HepG2 (cell line): ENCODE data around the gene HDAC4. TPM values are rescaled to one million over a fixed set of nuclear protein-coding genes. Genes with fewer than 3 reads are reported as not detected.

Source experiments
- ATF3 ChIP-seq: sonication (generic); formaldehyde crosslinking; IDR thresholded peaks from 2 replicates; pipeline ENCODE4 v1.4.0; 2020; ENCODE audit warnings: missing genetic modification reagents
- FOXA1 ChIP-seq, 2 experiments: fragments of 450-650 bp in 1 of 2; sonication (generic) in 1 of 2; formaldehyde crosslinking in 1 of 2; IDR thresholded peaks; 2 replicates each; pipeline versions ENCODE4 v1.4.0 to v1.6.1; 2016 to 2020; ENCODE audit warnings: missing genetic modification reagents in 1 of 2
- FOXO1 ChIP-seq: sonication (generic); formaldehyde crosslinking; IDR thresholded peaks from 2 replicates; pipeline ENCODE4 v1.4.0; 2020; ENCODE audit warnings: missing genetic modification reagents
- HDAC1 ChIP-seq: sonication (generic); formaldehyde crosslinking; IDR thresholded peaks from 2 replicates; pipeline ENCODE4 v1.5.1; 2020; ENCODE audit warnings: mild to moderate bottlenecking, missing genetic modification reagents
- LBX2 ChIP-seq: sonication (generic); formaldehyde crosslinking; IDR thresholded peaks from 2 replicates; pipeline ENCODE4 v1.5.0; 2020; ENCODE audit warnings: missing genetic modification reagents, mild to moderate bottlenecking, borderline replicate concordance
- MAFK ChIP-seq, 2 experiments: IDR thresholded peaks in 1 of 2; conservative IDR thresholded peaks in 1 of 2; 2 replicates each; pipeline ENCODE4 v1.6.1; 2011; ENCODE audit warnings: improper control_type of control experiment in 2 of 2, low read length in 2 of 2
- NBN ChIP-seq: fragments of 450-650 bp; conservative IDR thresholded peaks from 2 replicates; pipeline ENCODE4 v1.6.1; 2017
- NFYC ChIP-seq: IDR thresholded peaks from 2 replicates; pipeline ENCODE4 v1.6.1; 2016; ENCODE audit warnings: missing genetic modification reagents, missing compliant biosample characterization
- PAXIP1 ChIP-seq: sonication (generic); formaldehyde crosslinking; conservative IDR thresholded peaks from 2 replicates; pipeline ENCODE4 v1.4.0; 2020; ENCODE audit warnings: mild to moderate bottlenecking, missing genetic modification reagents, moderate library complexity
- SOX6 ChIP-seq, 2 experiments: fragments of 450-650 bp in 1 of 2; sonication (generic) in 1 of 2; formaldehyde crosslinking in 1 of 2; IDR thresholded peaks; 2 replicates each; pipeline versions ENCODE4 v1.4.0 to v1.6.1; 2017 to 2020; ENCODE audit warnings: antibody characterized with exemption in 1 of 2, mild to moderate bottlenecking in 1 of 2, missing genetic modification reagents in 1 of 2
- SP5 ChIP-seq: IDR thresholded peaks from 2 replicates; pipeline ENCODE4 v1.6.1; 2016; ENCODE audit warnings: low read depth, borderline replicate concordance
- TBP ChIP-seq: sonication (generic); formaldehyde crosslinking; IDR thresholded peaks from 2 replicates; pipeline ENCODE4 v1.5.0; 2020; ENCODE audit warnings: missing genetic modification reagents
- ZFP36L1 ChIP-seq: sonication (generic); formaldehyde crosslinking; IDR thresholded peaks from 2 replicates; pipeline ENCODE4 v1.8.0; 2022; ENCODE audit warnings: mild to moderate bottlenecking, missing genetic modification reagents, moderate library complexity
- ZKSCAN8 ChIP-seq: IDR thresholded peaks from 2 replicates; pipeline ENCODE4 v1.6.1; 2016; ENCODE audit warnings: borderline replicate concordance, missing genetic modification reagents, missing compliant biosample characterization
- ZNF18 ChIP-seq: sonication (generic); formaldehyde crosslinking; IDR thresholded peaks from 2 replicates; pipeline ENCODE4 v1.8.0; 2022; ENCODE audit warnings: mild to moderate bottlenecking, missing genetic modification reagents; ENCODE audit not compliant: insufficient replicate concordance
- ZNF282 ChIP-seq: fragments of 450-650 bp; IDR thresholded peaks from 2 replicates; pipeline ENCODE4 v1.6.1; 2018; ENCODE audit not compliant: partially characterized antibody
- ZNF354B ChIP-seq: sonication (generic); formaldehyde crosslinking; IDR thresholded peaks from 2 replicates; pipeline ENCODE4 v1.8.0; 2022; ENCODE audit warnings: mild to moderate bottlenecking, missing genetic modification reagents
- ZNF740 ChIP-seq: sonication (generic); formaldehyde crosslinking; IDR thresholded peaks from 2 replicates; pipeline ENCODE4 v1.4.0; 2020; ENCODE audit warnings: missing genetic modification reagents
- ZNF816 ChIP-seq: sonication (generic); formaldehyde crosslinking; IDR thresholded peaks from 2 replicates; pipeline ENCODE4 v1.8.0; 2022; ENCODE audit warnings: missing genetic modification reagents, mild to moderate bottlenecking, borderline replicate concordance
- ZSCAN12 ChIP-seq: sonication (generic); formaldehyde crosslinking; IDR thresholded peaks from 2 replicates; pipeline ENCODE4 v1.9.0; 2021; ENCODE audit warnings: mild to moderate bottlenecking, missing genetic modification reagents
- ZSCAN22 ChIP-seq: sonication (generic); formaldehyde crosslinking; IDR thresholded peaks from 2 replicates; pipeline ENCODE4 v1.4.0; 2020; ENCODE audit warnings: mild to moderate bottlenecking, missing genetic modification reagents
- polyA plus RNA-seq, 8 experiments: library from polyadenylated mRNA; depleted of rRNA in 3 of 8; stranded (reverse) in 7 of 8; unstranded in 1 of 8; fragments of >200 nt; fragmentation: Illumina TruSeq in 4 of 8; extraction: Trizol in 4 of 8; gene quantifications; 2 replicates each; pipeline versions ENCODE4 v1.2.1 to v1.2.3, GENCODE V29; 2011 to 2016; ENCODE audit warnings: low read depth in 4 of 8, missing spikeins in 1 of 8, mixed read lengths in 1 of 8; ENCODE audit not compliant: insufficient read depth in 1 of 8
- total RNA-seq, 5 experiments: library from RNA; depleted of rRNA; stranded (reverse); fragments of >200 nt; fragmentation: Illumina TruSeq; extraction: Trizol; gene quantifications; 2 replicates each; pipeline ENCODE4 v1.2.3, GENCODE V29; 2016; ENCODE audit warnings: low read depth in 1 of 5

The HDAC4 gene
- total and polyA plus RNA-seq, 2 of the 13 experiments (the other 11 are each of a cell fraction or from before 2014, with no cell fraction given): 10.1 to 11.5 TPM

- TF ChIP-seq SOX6 (IDR thresholded peaks at IDR 0.05) (no peak), SOX6 (CRISPR knock-in tag; IDR thresholded peaks at IDR 0.05) (peak; percentile 88), NFYC (CRISPR knock-in tag) (peak; percentile 95), TBP (CRISPR knock-in tag) (peak; percentile 67), NBN (no peak), FOXA1 (IDR thresholded peaks at IDR 0.05) (no peak), FOXA1 (CRISPR knock-in tag; IDR thresholded peaks at IDR 0.05) (peak; percentile 30), ZNF740 (peak; percentile 93), FOXO1 (CRISPR knock-in tag) (peak; percentile 81), ZSCAN22 (peak; percentile 88), ZKSCAN8 (0 out of 2 replicates have a peak, but pooled peaks have one; percentile 77), HDAC1 (CRISPR knock-in tag) (peak; percentile 97), ZNF282 (no peak), ZFP36L1 (CRISPR knock-in tag) (peak; percentile 99), LBX2 (peak; percentile 99), ZSCAN12 (CRISPR knock-in tag) (peak; percentile 36; the same call in 1 of the 2 replicates), MAFK (conservative IDR thresholded peaks at IDR 0.05 in 1 of 2, IDR thresholded peaks at IDR 0.05 in 1 of 2; ENCODE audit: low read length in 2 of 2) (no peak), ZNF354B (CRISPR knock-in tag) (peak; percentile 69; the same call in 1 of the 2 replicates), PAXIP1 (CRISPR knock-in tag) (peak; percentile 72), SP5 (peak; percentile 52; the same call in 1 of the 2 replicates), ZNF18 (peak; percentile 90), ATF3 (CRISPR knock-in tag) (peak; percentile 62), ZNF816 (peak; percentile 90; the same call in 1 of the 2 replicates)
These were observed 454 bp upstream of the HDAC4 start (continued) for GRCh38 chr2:239401067-239401880.
